PC-3 (cell line): ENCODE measurements around the gene NSFL1C. TPM values are rescaled to one million over a fixed set of nuclear protein-coding genes. Genes with fewer than 3 reads are reported as not detected.

Experiments
- ATAC-seq: fragments of 200-7000 bp; cut with Tn5 transposase; 2 replicates; pipeline ENCODE4 v1.9.1; 2020; ENCODE audit warnings: mild to moderate bottlenecking, moderate library complexity
- BruUV-seq: library from RNA; stranded (reverse); fragments of 400-500 nt; replicated peaks from 2 replicates; lab custom pipeline; 2021; lab: Mats Ljungman, UMichigan
- CTCF ChIA-PET: fragments of 300-600 bp; sonication (Branson Sonifier 250); formaldehyde crosslinking; loops from one replicate; lab custom pipeline; 2022; ENCODE audit warnings: antibody characterized with exemption; lab: Charles Lee
- POLR2A ChIA-PET: fragments of 300-600 bp; sonication (Branson Sonifier 250); formaldehyde crosslinking; loops from one replicate; lab custom pipeline; 2022; ENCODE audit warnings: antibody characterized with exemption; ENCODE audit not compliant: unreplicated experiment; lab: Charles Lee
- DNase-seq: peaks from one replicate; pipeline ENCODE4 v3.0.0-alpha.2; 2015
- H2AFZ ChIP-seq: fragments of 300-600 bp; sonication (generic); 2 replicates; pipeline ENCODE4 v1.6.0; 2016; ENCODE audit warnings: antibody characterized with exemption, low read length
- H3F3A ChIP-seq: fragments of 300-600 bp; sonication (generic); one replicate; pipeline ENCODE4 v1.6.0; 2017; ENCODE audit warnings: antibody characterized with exemption, low read length, control low read depth, mild to moderate bottlenecking; ENCODE audit not compliant: unreplicated experiment
- H3K27ac ChIP-seq: fragments of 300-600 bp; sonication (generic); 2 replicates; pipeline ENCODE4 v1.5.1; 2016; ENCODE audit warnings: mild to moderate bottlenecking, low read length
- H3K27me3 ChIP-seq: fragments of 300-600 bp; sonication (generic); 2 replicates; pipeline ENCODE4 v1.6.1; 2016; ENCODE audit warnings: low read length, mixed read lengths
- H3K36me3 ChIP-seq: fragments of 300-600 bp; sonication (generic); 2 replicates; pipeline ENCODE4 v1.6.1; 2016; ENCODE audit warnings: low read depth, mixed run types, low read length, mixed read lengths
- H3K4me1 ChIP-seq: fragments of 300-600 bp; sonication (generic); 2 replicates; pipeline ENCODE4 v1.5.1; 2016; ENCODE audit warnings: low read length; ENCODE audit not compliant: insufficient read depth
- H3K4me2 ChIP-seq: fragments of 300-600 bp; sonication (generic); 2 replicates; pipeline ENCODE4 v1.6.0; 2016; ENCODE audit warnings: low read length
- H3K4me3 ChIP-seq: fragments of 300-600 bp; sonication (generic); 2 replicates; pipeline ENCODE4 v1.5.1; 2016; ENCODE audit warnings: mild to moderate bottlenecking, low read length, mixed read lengths
- H3K79me2 ChIP-seq: fragments of 300-600 bp; sonication (generic); 2 replicates; pipeline ENCODE4 v1.6.1; 2017; ENCODE audit warnings: low read length, mixed read lengths
- H3K9ac ChIP-seq: fragments of 300-600 bp; sonication (generic); 2 replicates; pipeline ENCODE4 v1.6.0; 2016; ENCODE audit warnings: mild to moderate bottlenecking, low read length
- H3K9me2 ChIP-seq: fragments of 300-600 bp; sonication (generic); replicated peaks from 2 replicates; pipeline ENCODE4 v1.6.1; 2016; ENCODE audit warnings: mixed run types, low read length, mixed read lengths
- H3K9me3 ChIP-seq: fragments of 300-600 bp; sonication (generic); 2 replicates; pipeline ENCODE4 v1.6.1; 2016; ENCODE audit warnings: low read length, mixed read lengths
- H4K20me1 ChIP-seq: fragments of 300-600 bp; sonication (generic); 2 replicates; pipeline ENCODE4 v1.6.1; 2016; ENCODE audit warnings: low read length, mixed read lengths
- CTCF ChIP-seq: fragments of 300-600 bp; sonication (generic); conservative IDR thresholded peaks from 2 replicates; pipeline ENCODE4 v1.5.1; 2017; ENCODE audit warnings: antibody characterized with exemption, low read depth, mild to moderate bottlenecking, low read length
- EZH2 ChIP-seq: fragments of 300-600 bp; sonication (generic); IDR thresholded peaks from one replicate; pipeline ENCODE4 v1.6.1; 2017; ENCODE audit warnings: antibody characterized with exemption, mild to moderate bottlenecking, low read length; ENCODE audit not compliant: unreplicated experiment
- EZH2phosphoT487 ChIP-seq: fragments of 300-600 bp; sonication (generic); IDR thresholded peaks from 2 replicates; pipeline ENCODE4 v1.6.1; 2018; ENCODE audit warnings: mild to moderate bottlenecking, antibody characterized with exemption, low read length, borderline replicate concordance
- intact Hi-C: fragments of 100-400 bp; cut with micrococcal nuclease; formaldehyde crosslinking; loops from 2 replicates; pipeline ENCODE4 v1.9.0; 2023
- total RNA-seq: library from RNA; depleted of rRNA; stranded (reverse); fragments of >200 nt; gene quantifications from 2 replicates; pipeline ENCODE4 v1.2.3, GENCODE V29; 2014

NSFL1C gene
- total RNA-seq, 1 experiment from 2014 or later, result 170 TPM

- intact Hi-C loops, result no loop called here
- Histone ChIP-seq H3K4me2 (no peak overlapping the region), H3K9ac (no peak overlapping the region), H3K27me3 (no peaks in the 10 kb centered on the region), H3K9me3 (no peaks in the 10 kb centered on the region), H3F3A (no peaks in the 10 kb centered on the region), H2AFZ (no peak overlapping the region), H3K9me2 (no peaks in the 10 kb centered on the region), H4K20me1 (no peaks in the 10 kb centered on the region), H3K4me3 (no peak overlapping the region), H3K27ac (no peak overlapping the region), H3K4me1 (peaks cover 20% of the 10 kb centered on the region), H3K36me3 (no peaks in the 10 kb centered on the region), H3K79me2 (no peaks in the 10 kb centered on the region)
- no peak for ATAC-seq
- POLR2A ChIA-PET, result no interaction called here
- DNase-seq, result no peak
- CTCF ChIA-PET, result no interaction called here
- no peak for TF ChIP-seq EZH2phosphoT487
- BruUV-seq, result no TSS peak
These were observed 42.3 kb downstream of the NSFL1C start for GRCh38 chr20:1424336-1424735.

GRCh38 chr20:1423625-1424106, 43.0 kb downstream of the NSFL1C start:
- H3K36me3 ChIP-seq, result no peaks in the 10 kb centered on the region
- H3K4me2 ChIP-seq, result no peak overlapping the region
- H3K27me3 ChIP-seq, result no peaks in the 10 kb centered on the region
- 0 out of 2 replicates have a peak, but pooled peaks have one; percentile 21 for TF ChIP-seq CTCF
- TF ChIP-seq EZH2phosphoT487, result no peak
- TF ChIP-seq EZH2, result no peak
- no peaks in the 10 kb centered on the region for H3F3A ChIP-seq
- no peaks in the 10 kb centered on the region for H4K20me1 ChIP-seq
- CTCF ChIA-PET, result no interaction called here
- H3K9me3 ChIP-seq, result no peaks in the 10 kb centered on the region
- H3K27ac ChIP-seq, result no peak overlapping the region
- intact Hi-C loops, result no loop called here
- peak; percentile 53 for DNase-seq
- peaks cover 18% of the 10 kb centered on the region for H3K4me1 ChIP-seq
- H3K9me2 ChIP-seq, result no peaks in the 10 kb centered on the region
- H3K79me2 ChIP-seq, result no peaks in the 10 kb centered on the region
- no peak overlapping the region for H2AFZ ChIP-seq
- ATAC-seq, result no peak
- no peak overlapping the region for H3K9ac ChIP-seq
- H3K4me3 ChIP-seq, result no peak overlapping the region
- POLR2A ChIA-PET, result no interaction called here
- BruUV-seq, result no TSS peak

- no peaks in the 10 kb centered on the region for H3K36me3 ChIP-seq
- TF ChIP-seq EZH2phosphoT487 (no peak), EZH2 (no peak), CTCF (no peak)
- H3F3A ChIP-seq, result no peaks in the 10 kb centered on the region
- no peaks in the 10 kb centered on the region for H3K9me3 ChIP-seq
- no peak for DNase-seq
- peaks cover 22% of the 10 kb centered on the region for H3K4me1 ChIP-seq
- POLR2A ChIA-PET, result no interaction called here
- H3K4me2 ChIP-seq, result no peak overlapping the region
- ATAC-seq, result no peak
- H3K9me2 ChIP-seq, result no peaks in the 10 kb centered on the region
- CTCF ChIA-PET, result no interaction called here
- H3K79me2 ChIP-seq, result no peaks in the 10 kb centered on the region
- no peak overlapping the region for H3K4me3 ChIP-seq
- H2AFZ ChIP-seq, result no peak overlapping the region
- no TSS peak for BruUV-seq
- H4K20me1 ChIP-seq, result no peaks in the 10 kb centered on the region
- H3K27me3 ChIP-seq, result no peaks in the 10 kb centered on the region
- intact Hi-C loops, result no loop called here
- H3K27ac ChIP-seq, result no peak overlapping the region
- no peak overlapping the region for H3K9ac ChIP-seq
These were observed 43.4 kb downstream of the NSFL1C start for GRCh38 chr20:1423206-1423605.
